ENCODE measurements around the gene GOLGA8S. TPM values are rescaled to one million over a fixed set of nuclear protein-coding genes. Genes with fewer than 3 reads are reported as not detected.
"Not testable (repeated sequence)": the region's sequence is repeated elsewhere in the genome, so short reads cannot be mapped to it uniquely, and the experiment has no call there.

The GOLGA8S gene, protein sequence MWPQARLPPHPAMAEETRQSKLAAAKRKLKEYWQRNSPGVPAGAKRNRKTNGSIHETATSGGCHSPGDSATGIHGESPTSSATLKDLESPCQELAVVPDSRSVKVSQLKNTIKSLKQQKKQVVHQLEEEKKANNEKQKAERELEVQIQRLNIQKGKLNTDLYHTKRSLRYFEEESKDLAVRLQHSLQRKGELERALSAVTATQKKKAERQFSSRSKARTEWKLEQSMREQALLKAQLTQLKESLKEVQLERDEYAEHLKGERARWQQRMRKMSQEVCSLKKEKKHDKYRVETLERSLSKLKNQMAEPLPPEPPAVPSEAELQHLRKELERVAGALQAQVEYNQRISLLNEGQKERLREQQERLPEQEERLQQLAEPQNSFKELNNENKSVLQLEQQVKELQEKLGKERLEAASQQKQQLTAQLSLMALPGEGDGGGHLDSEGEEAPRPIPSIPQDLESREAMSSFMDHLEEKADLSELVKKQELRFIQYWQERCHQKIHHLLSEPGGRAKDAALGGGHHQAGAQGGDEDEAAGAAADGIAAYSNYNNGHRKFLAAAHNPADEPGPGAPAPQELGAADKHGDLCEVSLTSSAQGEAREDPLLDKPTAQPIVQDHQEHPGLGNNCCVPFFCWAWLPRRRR
- total RNA-seq: 0.26 TPM
- long read RNA-seq: 0 reads

GRCh38 chr15:23354448-23354847, at the start of gene GOLGA8S:
TSS of gene GOLGA8S (plus strand) at chr15:23354748. CDS start at chr15:23354810, 62 bp downstream.
- not testable (repeated sequence) for DNase-seq (ENCODE audit: low spot score)

DNA sequence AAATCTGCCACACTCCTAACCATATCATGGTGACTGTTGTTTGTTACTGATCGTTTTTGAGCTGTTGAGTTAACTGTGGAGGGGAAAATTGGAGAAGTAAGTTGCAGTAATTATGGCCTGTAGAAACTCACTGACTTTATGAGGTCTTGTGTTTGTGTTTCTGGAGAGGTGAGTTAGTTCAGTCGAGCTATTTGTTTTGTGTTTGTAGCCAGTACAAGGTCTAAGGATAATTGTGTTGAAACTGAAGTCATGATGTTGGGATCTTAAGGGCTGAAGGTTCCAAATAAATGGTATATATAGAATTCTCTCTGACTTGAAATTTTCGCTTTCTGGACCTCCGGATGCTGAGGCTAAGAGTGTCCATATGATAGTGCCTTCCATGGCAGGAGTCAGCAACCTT, 49.7 kb upstream of the GOLGA8S start:
- DNase-seq (ENCODE audit: low spot score): not testable (repeated sequence)

DNA sequence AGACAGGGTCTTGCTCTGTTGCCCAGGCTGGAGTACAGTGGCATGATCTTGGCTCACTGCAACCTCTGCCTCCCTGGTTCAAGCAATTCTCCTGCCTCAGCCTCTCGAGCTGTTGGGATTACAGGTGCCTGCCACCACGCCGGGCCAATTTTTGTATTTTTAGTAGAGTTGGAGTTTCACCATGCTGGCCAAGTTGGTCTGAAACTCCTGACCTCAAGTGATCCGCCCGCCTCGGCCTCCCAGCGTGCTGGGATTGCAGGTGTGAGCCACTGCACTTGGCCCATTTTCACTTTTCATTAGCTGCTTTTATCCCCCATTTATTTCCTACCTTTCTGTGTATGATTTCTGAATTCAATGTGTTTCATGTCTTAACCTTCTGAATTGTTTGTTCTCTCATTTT, 48.6 kb upstream of the GOLGA8S start:
- not testable (repeated sequence) for DNase-seq (ENCODE audit: low spot score)

DNA sequence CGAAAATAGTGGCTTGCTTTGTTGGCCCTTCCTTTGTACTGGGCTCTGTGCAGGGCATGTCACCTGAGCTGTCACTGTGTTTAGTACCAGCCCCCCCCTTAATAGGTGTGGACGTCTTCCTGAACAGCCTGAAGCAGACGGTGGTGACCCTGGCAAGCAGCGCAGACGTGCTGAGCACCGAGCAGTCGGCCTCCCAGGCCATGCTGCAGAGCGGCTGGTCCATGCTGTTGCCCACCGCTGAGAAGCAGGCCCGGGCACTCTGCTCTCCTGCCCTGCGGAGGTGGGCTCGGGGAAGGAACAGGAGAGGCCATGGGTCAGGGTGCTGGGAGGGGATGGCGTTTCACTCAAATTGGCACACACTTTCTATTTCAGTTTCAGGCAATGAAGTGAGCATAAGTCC, 43.3 kb upstream of the GOLGA8S start:
- not testable (repeated sequence) for DNase-seq (ENCODE audit: low spot score)

- not testable (repeated sequence) for DNase-seq (ENCODE audit: low spot score)
Observed at GRCh38 chr15:23334096-23334495, 20.5 kb upstream of the GOLGA8S start, which contains the start of gene GOLGA6L26. TSS of gene GOLGA6L26 (minus strand) at chr15:23334196. CDS start at chr15:23334135, 61 bp downstream.

GRCh38 chr15:23362622-23363021, 8.1 kb downstream of the GOLGA8S start:
- not testable (repeated sequence) for DNase-seq (ENCODE audit: low spot score)

DNA sequence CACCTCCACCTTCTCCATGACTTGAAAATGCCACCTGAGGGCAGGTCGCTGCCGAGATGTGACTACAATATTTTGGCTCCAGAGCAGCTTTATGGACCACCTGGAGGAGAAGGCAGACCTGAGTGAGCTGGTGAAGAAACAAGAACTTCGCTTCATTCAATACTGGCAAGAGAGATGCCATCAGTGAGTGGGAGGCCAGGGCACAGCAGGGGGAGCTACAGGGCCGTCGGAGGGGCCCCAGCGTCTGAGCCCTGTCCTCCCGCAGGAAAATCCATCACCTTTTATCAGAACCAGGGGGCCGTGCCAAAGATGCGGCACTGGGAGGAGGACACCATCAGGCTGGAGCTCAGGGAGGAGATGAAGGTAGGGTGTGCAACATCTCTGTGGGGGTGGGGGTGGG, 9.7 kb downstream of the GOLGA8S start:
- DNase-seq (ENCODE audit: low spot score): not testable (repeated sequence)

GRCh38 chr15:23370578-23370977, 16.0 kb downstream of the GOLGA8S start:
- no peak for DNase-seq (ENCODE audit: low spot score)

DNA sequence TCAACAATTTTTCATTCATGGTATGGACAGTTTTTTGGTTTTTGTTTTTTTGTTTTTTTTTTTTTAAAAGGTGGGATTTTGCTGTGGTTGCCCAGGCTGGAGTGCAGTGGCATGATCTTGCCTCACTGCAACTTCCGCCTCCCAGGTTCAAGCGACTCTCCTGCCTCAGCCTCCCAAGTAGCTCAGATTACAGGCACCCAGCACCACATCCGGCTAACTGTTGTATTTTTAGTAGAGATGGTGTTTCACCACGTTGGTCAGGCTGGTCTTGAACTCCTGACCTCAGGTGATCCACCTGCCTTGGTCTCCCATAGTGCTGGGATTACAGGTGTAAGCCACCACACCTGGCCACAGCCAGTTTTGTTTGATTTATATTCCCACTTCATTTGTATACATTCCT, 16.6 kb downstream of the GOLGA8S start:
- not testable (repeated sequence) for DNase-seq (ENCODE audit: low spot score)

- DNase-seq (ENCODE audit: low spot score): not testable (repeated sequence)
Observed at GRCh38 chr15:23371868-23372267, 17.3 kb downstream of the GOLGA8S start.

GRCh38 chr15:23372284-23372683, 17.7 kb downstream of the GOLGA8S start:
- DNase-seq (ENCODE audit: low spot score): no peak

DNA sequence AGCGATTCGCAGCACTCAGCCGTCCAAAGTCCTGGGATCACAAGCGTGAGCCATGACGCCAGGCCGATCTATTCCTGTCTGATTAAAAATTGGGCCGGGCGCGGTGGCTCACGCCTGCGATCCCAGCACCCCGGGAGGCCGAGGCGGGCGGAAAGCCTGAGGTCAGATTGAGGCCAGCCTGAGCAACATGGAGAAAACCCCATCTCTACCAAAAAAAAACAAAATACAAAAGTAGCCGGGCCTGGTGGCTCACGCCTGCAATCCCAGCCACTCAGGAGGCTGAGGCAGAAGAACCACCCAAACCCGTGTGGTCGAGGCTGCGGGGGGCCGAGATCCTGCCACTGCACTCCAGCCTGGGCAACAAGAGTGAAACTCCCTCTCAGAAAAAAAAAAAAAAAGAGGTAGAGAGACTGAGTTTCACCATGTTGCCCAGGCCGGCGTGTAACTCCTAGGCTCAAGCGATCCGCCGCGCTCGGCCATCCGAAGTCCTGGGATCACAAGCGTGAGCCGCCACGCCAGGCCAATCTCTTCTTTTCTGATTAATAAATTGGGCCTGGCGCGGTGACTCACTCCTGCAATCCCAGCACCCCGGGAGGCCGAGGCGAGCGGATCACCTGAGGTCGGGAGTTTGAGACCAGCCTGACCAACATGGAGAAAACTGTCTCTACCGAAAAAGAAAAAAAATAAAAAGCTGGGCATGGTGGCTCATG, 18.5 kb downstream of the GOLGA8S start:
- not testable (repeated sequence) for DNase-seq (ENCODE audit: low spot score)

DNA sequence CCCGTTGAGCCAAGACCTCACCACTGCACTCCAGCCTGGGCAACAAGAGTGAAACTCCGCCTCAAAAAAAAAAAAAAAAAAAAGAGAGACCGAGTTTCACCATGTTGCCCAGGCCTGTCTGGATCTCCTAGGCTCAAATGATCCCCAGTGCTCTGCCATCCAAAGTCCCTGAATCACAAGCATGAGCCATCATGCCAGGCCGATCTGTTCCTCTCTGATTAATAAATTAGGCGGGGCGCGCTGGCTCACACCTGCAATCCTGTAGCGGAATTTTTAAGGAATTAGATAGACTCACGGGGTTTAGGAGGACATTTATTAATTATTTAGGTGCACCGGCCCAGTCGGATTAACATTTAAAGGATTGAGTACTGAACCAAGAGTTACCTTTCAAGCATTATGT, 19.7 kb downstream of the GOLGA8S start:
- DNase-seq (ENCODE audit: low spot score): not testable (repeated sequence)

- not testable (repeated sequence) for DNase-seq (ENCODE audit: low spot score)
Observed at GRCh38 chr15:23378946-23379345, 24.4 kb downstream of the GOLGA8S start.

DNA sequence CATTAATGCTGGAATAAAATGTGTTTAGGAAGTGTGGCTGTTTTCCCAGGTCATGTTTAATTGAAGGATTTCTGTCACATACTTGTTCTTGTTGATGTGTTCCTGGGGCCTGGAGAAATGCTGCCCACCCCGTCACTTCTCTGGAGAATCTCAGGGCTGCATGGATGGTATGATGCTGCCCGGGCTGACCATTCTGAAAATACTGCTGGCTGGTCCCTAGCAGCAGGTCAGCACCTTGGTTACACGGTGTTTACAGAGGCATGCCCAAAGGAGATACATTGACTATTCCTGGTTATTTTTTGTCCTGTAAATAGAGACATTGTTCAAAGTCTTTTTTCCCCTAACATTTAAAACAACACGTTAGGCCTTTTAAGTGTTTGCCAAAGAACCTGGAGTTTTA, 26.2 kb downstream of the GOLGA8S start:
- not testable (repeated sequence) for DNase-seq (ENCODE audit: low spot score)

GRCh38 chr15:23381192-23381591, 26.6 kb downstream of the GOLGA8S start:
- not testable (repeated sequence) for DNase-seq (ENCODE audit: low spot score)

DNA sequence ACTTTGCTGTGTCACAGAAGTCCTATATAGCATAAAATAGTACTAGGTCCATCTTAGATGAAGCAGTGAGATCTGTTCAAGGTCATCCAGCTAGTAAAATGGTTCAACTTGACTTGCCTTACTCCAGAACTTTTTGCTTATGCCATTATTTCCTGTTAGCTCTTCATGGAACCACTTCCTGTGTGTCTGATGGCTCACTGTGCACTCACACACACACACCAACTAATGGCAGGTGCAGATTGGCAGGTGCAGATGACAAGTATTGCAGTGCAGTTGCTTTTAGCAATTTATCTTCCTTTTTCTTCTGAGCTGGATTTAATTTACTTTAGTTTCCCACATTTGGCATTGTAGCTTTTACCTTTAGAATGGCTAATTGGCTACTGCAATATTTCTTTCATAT, 29.8 kb downstream of the GOLGA8S start:
- no peak for DNase-seq (ENCODE audit: low spot score)

DNA sequence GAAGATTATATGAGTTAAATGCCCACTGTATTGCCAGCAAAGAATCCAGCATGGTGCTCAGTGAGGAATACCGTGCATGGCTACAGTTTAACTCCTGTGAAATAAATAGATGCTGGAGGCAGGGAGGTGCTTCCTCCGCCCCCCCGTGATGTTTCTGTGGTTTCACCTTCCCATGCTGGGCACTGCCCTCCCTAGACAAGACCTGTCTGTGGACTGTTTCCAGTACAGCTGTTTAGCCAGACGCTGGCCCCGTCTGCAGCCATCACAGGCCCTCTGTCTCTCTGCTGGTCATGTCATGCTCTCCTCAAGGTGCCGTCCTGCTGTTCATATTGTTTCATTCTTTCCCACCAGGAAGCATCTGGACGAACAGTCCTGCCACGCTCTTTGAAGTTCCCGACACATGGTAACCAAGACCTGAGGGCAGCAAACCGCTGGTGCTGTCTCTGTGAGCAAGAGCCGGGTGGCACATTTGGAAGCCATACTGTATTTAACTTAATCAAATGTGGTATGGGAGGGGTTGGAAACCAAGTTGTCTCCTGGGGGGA, 31.4 kb downstream of the GOLGA8S start:
- DNase-seq (ENCODE audit: low spot score): no peak

DNA sequence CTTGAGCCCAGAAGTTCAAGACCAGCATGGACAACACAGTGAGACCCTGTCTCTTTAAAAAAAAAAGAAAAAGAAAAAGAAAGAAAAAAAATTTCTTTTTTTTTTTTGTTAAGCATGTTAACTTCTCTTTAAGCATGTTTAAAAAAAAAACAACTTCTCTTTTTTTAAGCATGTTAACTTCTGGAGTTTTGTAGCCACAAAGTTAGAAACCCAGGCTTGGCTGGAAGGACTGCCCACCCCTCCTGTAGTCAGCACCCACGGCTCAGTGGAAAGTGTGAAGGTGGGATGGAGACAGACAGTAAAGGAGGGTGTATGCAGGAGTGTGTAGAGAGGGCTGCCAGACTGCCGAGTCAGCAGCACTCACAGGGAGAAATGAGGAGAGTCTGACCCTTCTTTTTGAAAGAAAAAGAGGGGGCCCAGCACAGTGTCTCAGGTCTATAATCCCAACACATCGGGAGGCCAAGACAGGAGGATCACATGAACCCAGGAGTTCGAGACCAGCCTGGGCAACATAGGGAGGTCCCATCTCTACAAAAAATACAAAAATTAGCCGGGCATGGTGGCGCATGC, 33.2 kb downstream of the GOLGA8S start:
- DNase-seq (ENCODE audit: low spot score): no peak

DNA sequence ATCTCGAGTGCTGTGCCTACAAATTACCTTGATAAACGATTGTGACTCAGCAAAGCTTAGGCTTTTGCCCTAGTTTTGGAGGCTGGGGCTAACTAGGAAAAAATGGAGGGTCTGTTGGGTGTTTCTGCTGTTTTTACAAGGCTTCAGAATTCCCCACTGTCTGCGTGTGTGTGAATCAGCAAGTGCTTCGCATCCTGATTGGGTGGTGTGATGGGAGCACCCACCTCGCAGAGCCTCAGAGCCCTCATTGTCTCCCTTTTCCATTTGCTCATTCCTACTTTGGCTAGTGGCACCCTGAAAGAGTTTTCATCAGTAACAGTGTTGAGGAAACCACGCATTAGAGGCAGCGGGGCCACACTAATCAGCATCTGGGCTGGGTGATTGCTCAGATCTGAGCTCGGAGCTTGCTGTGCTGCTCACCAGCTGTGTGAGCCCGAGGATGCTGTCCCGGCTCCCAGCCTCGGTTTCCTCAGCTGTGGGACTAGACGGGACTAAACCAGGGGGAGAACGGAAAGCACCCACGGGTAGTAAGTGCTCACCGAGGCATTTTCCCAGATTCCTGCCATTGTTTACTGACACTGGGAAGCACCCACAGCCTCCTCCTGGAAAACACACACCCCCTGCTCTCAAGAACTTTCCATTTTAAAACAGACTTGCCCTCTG, 40.6 kb downstream of the GOLGA8S start:
- DNase-seq (ENCODE audit: low spot score): no peak

DNA sequence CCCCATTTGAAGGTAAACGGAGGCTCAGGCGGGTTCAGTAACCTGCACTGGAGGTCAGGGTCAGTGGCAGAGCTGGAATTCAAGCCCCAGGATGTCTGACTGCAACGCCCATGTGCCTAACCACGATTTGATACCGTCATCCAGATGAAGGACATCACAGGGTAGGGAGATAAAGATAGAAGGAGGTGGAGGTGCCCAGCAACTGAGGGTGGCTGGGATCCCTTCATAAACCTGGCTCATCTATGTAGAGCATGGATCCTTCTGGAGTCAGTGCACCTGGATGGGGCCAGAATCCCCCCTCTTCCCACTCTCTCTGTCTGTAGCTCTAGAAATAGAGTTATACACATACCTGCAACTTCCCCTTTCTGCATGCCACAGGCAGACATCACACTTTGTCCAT, 41.3 kb downstream of the GOLGA8S start:
- DNase-seq (ENCODE audit: low spot score): no peak
